Renal pelvis (tissue), 4 donors: ENCODE measurements around the gene CDKAL1. TPM values are rescaled to one million over a fixed set of nuclear protein-coding genes. Genes with fewer than 3 reads are reported as not detected.
"Not testable (repeated sequence)": the region's sequence is repeated elsewhere in the genome, so short reads cannot be mapped to it uniquely, and the experiment has no call there.

Source experiments
- DNase-seq: peaks from one replicate; pipeline ENCODE4 v3.0.0-alpha.2; 2013
- polyA plus RNA-seq, 3 donors: library from polyadenylated mRNA; unstranded; fragments of 120-200 nt; gene quantifications; one replicate each; pipeline ENCODE4 v1.2.1, GENCODE V29; 2013; ENCODE audit not compliant: insufficient read length in 3 of 3

The CDKAL1 gene
- polyA plus RNA-seq, 3 donors, result 15.9 to 22.8 (median 18.7) TPM

DNA sequence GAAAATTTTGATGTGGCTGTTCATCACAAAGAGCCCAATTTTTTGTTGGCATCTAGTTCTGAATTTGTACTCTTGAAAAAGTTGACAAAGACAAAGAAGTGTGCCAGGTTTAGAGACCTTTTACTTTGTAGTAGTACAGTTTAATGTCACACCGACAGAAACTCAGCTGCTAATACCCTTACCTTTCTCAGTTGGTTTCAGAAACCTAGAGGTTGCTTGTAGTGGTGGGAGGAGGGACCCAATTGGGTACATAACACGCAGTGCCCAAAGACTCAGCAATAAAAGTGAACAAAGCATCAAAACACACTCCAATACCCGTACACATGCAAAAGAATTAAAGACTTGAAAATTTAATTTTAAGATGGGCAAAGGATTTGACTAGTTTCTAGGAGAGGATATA, 203.7 kb downstream of the CDKAL1 start:
- DNase-seq, result no peak

DNA sequence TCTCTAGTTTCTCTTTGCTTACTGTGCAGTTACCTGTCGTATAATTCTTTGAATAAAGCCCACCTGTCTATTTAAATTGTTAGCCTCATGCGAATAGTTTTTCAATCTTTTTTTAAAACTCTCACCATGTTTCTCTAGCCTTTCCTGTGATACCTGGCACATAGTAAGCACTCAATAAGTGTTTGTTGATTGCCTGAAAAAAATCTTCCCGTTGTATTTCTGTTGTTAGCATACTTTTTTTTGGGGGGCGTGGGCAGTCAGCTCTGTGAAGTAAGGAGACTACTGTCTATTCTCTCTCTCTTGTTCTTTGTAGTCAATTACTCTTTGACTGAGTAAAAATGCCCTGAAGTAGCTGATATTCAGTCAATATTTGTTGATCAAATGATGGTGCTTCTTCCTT, 205.8 kb downstream of the CDKAL1 start:
- no peak for DNase-seq

DNA sequence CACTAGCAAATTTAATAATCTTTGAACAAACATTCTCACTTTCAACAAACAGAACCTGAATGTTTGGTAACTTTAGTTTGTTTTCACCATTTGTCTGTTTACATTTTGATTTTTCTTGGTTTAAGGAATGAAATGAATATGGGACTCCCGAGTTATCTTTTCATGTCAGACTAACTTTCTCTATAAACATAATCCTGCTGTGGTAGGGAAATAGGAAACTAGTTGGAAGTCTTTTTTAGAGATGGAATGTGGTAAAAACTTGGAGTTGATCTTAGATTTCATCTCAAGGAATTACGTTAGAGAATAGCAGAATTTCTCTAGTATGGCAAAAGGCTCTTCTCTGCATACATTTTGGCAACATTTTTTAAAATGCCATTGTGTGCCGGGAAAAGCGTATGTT, 206.5 kb downstream of the CDKAL1 start:
- no peak for DNase-seq

DNA sequence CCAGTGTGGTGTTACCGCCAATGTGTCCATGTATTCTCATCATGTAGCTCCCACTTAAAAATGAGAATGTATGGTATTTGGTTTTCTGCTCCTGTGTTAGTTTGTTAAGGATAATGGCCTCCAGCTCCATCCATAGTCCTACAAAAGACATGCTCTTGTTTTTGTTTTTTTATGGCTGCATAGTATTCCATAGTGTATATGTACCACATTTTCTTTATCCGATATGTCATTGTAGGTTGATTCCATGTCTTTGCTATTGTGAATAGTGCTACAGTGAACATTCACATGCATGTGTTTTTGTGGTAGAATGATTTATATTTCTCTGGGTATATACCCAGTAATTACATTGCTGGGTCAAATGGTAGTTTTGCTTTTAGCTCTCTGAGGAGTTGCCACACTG, 207.2 kb downstream of the CDKAL1 start:
- no peak for DNase-seq

DNA sequence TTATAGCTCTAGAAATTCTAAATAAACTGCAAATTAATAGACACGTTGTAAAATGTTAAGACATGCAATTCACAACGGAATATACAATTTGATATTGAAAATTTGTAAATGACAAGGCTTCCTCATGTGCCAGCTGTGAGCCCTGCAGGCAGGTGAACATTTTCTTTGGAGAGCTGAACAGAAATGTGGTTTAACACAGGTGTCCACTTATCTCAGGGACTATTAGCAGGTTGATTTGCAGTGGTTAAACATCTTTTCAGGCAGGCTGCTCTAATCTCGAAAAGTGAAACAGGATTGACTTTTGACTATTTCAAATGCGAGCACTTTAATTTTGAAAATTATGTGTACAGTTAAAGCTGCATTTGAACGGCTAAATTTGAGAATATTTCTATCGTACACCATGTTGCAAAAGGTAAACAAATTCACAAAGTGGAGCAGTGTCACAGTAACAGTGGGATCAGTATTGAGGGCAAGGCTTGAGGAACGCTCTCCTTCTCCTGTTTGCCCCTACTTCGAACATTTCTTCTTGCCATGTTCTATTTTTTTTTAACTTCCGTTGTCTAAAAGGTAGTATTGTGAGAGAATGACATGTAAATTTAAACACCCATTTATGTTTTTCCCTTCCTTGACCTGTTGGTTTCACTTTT, 210.8 kb downstream of the CDKAL1 start:
- DNase-seq, result no peak

DNA sequence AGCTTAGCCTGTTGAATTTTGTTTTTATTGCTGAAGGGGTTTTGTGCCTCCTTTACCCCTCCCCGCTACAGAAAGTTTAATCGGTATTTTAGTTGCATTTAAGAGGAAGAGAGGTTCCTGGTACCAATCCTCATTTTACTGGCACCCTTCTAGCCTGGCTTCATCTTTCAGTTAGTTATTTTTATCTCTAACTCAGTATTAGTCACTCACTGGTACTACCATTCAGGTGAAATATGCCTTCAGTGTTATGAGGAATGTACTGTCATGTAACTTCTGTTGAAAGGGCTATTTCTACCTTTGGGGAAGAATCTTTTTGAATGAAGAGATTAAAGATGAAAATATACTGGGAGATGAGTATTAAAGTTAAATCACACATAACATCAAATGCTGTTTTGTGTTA, 211.8 kb downstream of the CDKAL1 start:
- no peak for DNase-seq

DNA sequence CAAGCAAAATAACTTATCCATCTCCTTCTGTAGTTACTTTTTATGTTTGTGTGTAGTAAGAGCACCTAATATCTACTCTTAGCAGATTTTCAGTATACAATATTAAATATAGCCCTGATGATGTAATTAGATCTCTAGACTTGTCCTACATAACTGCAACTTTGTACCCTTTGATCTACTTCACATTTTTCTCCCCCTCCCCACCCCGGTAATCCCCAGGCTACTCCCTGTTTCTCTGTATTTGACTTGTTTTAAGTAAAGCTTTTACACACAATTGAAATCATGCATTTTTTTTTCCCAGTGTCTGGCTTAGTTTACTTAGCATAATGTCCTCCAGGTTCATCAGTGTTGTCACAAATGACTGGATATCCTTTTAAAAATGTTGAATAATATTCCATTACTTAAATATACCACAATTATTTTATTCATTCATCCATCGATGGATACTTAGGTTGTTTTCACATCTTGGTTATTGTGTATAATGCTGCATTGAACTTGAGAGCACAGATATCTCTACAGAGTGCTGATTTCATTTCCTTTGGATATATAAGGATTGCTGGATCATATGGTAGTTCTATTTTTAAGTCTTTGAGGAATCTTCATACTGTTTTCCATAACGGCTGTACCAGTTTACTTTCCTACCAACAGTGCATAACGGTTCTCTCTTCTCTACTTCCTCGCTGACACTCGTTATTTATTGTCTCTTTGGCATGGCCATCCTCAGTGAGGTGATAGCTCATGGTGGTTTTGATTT, 212.7 kb downstream of the CDKAL1 start:
- no peak for DNase-seq

DNA sequence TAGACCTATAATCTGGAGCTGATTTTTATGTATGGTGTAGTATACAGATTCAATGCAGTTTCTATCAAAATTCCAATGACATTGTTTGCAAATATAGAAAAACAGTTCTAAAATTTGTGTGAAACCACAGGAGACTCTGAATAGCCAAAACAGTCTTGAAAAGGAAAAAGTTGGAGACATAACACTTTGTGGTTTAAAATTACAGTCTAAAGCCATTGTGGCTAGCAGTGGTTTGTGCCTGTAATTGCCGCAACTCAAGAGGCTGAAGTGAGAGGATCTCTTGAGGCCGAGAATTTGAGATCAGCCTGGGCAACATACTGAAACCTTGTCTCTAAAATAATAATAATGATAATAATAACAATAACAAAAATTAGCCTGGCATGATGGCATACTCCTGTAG, 213.7 kb downstream of the CDKAL1 start:
- no peak for DNase-seq

DNA sequence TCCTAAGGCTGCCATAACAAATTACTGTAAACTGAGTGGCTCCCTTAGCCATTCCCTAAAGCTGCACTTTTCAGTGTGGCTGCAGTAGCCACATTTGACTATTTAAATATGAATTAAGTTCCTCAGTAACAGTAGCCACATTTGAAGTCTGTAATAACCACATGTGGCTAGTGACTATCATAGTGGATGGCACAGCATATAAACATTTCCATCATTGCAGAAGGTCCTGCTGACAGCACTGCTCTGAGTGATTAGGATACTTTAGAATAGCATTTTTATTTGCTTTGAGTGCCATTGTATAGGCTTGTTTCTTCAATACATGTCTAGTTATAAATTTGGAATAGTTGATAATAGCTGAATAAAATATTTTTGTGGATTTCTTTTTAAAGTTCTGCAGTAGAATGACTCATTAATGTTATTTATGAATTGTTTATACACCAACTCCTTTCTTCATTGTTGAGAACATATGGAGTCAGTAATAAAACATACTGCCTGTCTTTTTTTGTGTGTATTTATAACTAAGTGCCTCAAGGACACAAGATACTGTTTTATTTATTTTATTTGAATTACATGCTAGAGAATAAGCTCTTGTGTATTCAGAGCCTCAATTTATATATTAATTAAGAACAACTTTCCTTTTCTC, 217.2 kb downstream of the CDKAL1 start:
- DNase-seq, result peak; percentile 48

DNA sequence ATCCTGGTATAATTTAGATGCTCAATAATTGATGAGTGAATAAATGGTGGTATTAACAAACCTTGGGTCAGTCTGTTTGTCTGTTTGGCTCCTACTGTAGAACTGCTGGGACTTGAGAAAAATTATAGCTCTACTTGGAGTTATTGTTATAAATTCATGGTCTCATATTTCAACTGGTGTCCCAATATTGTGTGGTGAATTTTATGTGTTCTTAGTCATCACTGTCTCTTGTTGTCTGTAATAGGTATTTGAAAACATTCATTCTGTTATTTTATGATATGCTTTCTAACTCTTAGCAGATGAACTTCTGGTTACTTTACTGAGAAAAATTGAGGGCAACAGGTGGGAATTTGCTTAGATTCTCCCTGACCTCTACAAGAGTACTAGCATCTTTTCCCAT, 221.4 kb downstream of the CDKAL1 start:
- no peak for DNase-seq

DNA sequence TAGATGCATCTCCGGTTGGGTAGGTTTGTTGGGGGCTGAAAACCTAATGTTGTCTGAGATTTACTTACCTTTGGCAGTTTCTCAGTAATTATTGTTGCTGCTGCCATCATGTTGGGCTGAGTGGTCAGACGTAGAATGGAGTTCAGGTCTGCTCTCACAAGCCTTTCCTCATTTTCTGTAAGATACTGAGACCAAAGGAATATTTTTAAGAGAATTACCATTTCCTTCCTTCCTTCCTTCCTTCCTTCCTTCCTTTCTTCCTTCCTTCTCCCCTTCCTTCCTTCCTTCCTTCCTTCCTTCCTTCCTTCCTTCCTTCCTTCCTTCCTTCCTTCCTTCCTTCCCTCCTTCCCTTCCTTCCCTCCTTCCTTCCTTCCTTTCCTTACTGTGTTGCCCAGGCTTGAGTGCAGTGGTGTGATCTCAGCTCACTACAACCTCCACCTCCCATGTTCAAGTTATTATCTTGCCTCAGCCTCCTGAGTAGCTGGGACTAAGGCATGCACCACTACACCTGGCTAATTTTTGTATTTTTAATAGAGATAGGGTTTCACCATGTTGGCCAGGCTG, 222.4 kb downstream of the CDKAL1 start:
- DNase-seq, result not testable (repeated sequence)

DNA sequence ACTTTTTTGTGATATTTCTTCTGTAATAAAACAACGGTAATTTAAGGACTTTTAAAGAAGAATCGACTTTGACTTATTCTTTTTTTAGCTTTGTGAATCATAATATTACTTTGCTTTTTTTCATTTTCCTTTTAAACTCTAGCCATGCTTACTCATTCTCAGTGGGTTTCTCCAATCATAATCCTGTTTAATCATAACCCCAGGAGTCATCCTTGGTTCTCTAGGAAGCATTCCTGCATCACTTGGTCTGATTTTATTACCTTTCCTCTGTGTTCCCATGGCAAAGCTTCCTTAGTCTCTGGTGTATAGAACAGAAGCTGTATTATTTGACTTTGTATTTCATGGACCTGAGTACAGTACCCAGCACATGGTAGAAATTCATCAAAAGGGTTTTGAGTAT, 223.5 kb downstream of the CDKAL1 start:
- DNase-seq, result no peak

DNA sequence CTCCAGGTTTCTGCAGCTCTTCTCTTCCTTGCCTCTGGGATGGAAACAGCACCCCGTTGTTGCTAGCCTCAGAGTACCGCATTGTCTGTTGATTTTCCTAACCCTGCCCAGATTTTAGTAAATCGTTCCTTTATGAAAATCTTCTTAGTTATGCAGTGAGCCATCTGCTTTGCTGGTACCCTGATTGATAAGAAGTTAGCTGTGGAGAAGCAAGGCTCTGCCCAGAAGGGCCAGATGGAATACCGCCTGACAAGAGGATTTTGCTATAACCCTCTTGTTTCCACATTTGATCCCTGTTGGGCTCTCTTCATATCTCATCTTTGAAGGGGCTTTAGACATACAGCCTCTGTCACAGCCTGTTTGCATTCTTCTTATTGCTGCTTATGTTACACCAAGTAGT, 229.0 kb downstream of the CDKAL1 start:
- DNase-seq, result no peak

DNA sequence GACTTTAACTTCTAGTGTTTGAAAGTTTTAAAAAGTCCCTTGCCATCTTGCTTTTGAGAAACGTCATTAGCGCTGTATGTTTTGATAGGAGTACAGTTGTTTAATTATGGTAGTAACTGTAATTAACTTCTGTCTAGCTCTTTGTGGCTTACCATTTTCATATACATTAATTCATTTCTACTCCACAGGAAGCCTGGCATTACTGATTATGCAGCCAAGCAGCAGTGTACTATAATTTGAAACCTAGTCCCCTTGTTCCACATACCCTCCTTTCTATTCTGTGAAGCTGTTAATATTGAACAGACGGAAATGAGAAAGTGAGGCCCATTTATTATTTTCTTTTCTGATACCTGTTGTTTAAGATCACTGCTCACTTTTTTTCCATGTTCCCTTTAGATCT, 235.4 kb downstream of the CDKAL1 start:
- no peak for DNase-seq

DNA sequence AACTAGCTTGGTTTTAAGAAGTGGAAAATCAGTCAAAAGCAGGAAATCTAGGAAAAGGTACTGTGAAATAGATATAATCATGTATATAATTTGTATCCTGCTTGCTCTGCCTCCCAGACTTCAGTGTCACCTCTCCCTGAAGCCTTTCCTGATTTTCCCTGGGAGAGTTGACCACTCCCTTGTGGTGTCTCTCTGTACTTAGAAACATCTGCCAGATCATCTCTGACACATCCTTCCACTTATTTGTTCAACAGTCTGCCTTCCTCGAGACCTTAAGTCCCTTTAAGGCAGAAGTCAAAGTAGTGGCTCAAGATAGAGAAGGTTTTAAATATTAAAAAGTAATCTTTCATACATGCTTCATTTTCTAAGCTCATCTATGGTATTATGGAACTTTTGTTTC, 236.5 kb downstream of the CDKAL1 start:
- no peak for DNase-seq

DNA sequence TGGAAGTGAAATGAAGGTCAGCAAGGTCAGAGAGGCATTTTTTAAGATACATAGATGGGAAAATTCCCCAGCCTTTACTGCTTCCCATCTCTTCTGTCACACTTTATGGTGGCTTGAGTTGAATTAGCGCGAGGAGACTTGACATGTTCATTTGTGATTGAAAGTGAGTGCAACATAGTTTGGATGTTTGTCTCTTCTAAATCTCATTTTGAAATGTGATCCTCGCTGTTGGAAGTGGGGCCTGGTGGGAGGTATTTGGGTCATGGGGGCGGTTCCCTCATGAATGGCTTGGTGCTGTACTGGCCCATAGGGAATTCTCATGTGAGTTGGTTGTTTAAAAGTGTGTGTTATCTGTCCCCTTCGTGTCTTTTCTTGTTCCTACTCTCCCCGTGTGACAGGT, 237.2 kb downstream of the CDKAL1 start:
- no peak for DNase-seq

DNA sequence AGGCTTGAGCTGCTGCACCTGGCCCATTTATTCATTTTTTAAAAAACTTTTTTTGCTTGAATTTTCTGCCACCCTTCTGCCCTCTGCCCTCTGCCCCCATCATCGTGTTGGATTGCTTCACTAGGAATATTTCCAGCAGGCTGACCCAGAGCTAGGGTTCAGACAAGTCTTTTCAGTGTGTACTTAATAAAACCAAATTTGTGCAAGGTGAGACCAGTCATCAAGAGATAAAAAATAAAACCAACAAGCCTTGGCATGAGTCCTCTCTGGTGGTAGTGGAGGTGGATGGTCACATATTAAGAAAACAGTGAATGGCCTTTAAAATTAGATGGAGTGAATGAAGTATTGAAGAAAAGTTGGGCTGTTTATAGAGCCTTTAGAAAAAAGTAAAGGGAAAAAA, 239.6 kb downstream of the CDKAL1 start:
- DNase-seq, result no peak

DNA sequence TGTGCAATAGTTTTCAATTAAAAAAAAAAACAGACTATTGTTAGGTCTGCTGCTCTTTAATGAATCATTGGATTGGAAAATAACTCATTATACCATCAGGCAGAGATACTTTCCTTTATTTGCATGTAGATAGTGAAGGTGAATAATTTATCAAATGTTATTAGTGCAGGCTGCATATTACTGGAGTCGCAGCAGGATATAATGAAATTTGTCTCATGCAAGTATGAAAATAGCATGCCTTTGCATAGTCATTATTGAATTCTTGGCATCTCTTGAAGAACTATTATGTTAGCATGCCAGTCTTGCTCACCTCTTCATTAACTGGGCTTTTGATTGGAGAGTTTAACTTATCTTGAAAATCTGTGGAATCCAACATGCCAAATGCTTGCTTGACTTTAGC, 241.7 kb downstream of the CDKAL1 start:
- no peak for DNase-seq

DNA sequence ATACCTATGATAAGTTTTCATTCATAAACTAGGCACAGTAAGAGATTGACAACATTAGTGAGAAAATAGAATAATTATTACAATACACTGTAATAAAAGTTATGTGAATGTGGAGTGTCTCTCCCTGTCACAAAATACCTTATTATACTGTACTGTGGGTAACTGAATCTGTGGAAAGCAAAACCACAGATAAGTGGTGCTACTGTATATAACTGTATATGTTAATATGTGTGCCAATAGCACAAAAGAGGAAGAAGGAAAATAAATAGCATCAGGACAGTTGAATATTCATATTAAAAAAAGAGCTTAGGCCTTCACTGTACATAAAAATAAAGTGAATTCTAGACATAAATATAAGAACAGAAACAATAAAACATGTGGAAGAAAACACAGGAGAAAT, 243.5 kb downstream of the CDKAL1 start:
- no peak for DNase-seq

DNA sequence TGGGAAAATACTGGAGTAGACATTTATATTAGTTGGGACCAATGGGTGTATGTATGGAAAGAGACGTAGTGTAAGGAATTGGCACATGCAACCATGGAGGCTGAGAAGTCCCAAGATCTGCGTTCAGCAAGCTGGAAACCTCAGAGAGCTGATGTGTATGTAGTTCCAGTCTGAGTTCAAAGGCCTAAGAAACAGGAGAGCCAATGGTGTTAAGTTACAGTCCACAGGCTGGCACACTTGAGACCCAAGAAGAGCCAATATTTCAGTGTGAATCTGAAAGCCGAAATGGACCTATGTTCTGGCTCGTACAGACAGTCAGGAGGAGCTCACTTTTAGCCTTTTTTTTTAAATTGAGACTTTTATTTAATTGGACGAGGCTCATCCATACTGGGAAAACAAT, 244.2 kb downstream of the CDKAL1 start:
- no peak for DNase-seq

DNA sequence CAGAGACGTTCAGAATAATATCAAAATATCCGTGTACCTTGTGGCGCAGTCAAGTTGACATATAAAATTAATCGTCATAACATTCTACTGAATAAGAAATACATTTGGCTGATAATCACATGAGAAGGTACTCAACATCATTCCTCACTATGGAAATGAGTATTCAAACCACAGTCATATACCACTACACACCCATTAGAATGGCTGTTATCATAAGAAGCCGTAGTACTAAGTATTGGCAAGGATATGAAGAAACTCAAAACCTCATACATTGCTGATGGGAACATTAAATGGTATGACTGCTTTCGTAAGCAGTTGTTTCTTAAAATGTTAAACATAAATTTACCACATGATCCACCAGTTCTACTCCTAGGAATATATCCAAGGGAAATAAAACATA, 244.7 kb downstream of the CDKAL1 start:
- no peak for DNase-seq

DNA sequence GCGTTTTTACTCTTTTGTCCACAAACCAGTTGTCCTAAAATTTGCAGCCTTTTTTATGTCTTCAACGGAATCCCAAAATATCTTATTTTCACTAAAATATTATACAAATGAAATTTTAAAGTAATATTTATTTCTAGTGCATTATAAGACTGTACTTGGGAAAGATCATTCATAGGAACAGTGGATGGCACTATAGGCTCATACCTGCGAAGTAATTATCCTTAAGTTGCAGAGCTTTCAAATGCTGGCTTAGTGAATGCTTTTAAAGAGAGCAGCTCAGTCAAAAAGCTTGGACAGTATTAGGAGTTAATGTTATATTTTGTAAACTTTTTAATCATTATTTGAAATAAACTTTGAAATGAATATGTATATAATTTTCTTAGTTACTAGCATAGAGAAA, 254.9 kb downstream of the CDKAL1 start:
- no peak for DNase-seq
